DMS153 (cell line): ENCODE results near the gene TRIM65.
"Not testable (repeated sequence)": the region's sequence is repeated elsewhere in the genome, so short reads cannot be mapped to it uniquely, and the experiment has no call there.

Source experiments
- DNase-seq: peaks from one replicate; lab custom pipeline; 2025; lab: John Stamatoyannopoulos, UW

TRIM65 gene

DNA sequence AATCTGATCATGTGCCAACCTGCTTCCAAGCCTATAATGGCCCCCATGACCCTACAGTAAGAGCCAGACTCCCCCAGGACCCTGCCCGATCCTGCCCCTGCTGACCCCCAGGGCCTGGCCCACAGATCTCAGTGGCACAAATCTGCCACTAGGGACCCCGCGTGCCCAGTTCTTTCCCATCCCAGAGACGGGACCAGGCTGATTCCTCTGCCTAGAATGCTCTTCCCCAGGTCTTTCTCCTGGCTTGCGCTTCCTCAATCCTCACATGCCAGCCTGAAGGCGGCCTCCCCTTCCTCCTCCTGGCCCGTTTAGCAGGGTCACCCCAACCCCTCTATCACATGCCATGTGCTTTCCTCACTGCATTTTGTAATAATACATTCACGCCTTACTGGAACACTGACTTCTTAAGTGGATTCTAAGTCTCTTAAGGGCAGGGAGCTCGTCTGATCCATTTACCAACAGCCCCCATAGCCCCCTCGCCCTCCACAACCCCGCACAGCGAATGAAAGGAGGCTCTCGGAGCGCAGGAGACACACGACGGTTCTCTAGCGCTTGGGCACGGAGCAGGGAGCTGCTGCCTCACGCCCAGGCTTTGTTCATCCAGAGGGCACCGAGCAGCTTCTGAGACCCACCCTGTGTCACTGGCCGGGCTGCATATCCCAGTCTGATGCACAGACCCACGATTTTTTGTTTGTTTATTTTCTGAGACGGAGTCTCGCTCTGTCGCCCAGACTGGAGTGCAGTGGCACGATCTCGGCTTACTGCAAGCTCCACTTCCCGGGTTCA lies 1.2 kb downstream of the TRIM65 start:
- DNase-seq = no peak

DNA sequence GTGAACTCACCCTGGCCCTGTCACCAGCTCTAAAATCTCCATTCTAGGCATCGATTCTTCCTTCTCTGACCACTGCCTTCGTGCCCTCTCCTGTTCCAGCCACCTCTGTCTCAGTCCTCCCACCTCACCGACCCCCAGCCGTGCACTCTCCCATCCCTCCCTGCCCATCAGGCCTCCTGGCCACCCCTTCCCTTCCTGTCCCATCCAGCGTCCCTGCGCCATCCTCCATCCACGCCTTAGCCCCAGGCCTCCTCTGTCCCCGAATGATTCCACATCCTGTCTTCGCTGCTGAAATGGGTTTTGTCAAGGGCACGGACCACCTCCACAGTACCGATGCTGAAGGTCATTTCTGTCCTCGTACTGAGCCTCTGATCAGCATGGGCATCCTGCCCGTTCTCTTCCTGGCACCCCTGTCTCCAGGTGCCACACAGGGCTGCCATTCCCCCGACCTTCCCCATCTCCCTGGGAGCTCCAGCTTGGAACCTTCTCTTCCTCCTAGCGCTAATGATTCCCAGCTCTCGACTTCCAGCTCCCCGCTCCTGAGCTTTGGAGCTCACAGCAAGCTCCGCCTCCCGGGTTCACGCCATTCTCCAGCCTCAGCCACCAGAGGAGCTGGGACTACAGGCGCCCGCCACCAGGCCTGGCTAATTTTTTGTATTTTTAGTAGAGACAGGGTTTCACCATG lies 2.6 kb downstream of the TRIM65 start:
- DNase-seq = no peak

DNA sequence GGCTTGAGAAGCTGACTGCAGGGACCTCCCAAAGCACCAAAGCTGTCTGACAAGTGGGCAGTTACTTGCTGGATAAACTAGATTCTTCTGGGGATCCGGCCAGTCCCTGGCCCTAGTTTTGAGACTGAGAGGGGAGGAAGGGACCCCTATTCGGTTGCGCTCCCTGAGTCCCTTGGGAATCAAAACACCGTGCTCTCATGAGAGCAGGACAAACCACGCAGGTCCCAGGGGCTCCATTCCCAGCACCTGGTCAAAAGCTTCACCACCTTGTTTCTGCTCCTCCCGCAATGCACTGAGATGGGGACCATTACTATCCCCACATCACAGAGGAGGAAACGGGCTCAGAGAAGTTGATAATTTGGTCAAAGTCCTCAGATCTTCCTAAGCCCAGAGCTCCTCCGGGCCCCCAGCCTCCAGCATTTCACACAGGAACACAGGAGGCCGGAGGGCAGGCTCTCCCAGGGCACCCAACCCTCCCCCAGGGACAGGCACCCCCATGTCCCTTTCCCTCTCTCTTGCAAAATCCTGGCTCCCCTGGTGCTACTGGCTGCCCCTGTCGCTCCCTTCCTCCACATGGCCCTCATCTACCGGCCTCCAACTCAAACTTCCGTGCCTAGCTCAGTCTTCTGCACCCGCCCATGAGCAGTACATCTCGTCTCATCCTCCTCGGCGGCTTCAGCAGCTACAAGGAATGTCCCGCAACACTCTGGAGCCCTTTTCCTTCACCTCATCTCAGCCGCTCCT lies 3.3 kb downstream of the TRIM65 start:
- DNase-seq = no peak

DNA sequence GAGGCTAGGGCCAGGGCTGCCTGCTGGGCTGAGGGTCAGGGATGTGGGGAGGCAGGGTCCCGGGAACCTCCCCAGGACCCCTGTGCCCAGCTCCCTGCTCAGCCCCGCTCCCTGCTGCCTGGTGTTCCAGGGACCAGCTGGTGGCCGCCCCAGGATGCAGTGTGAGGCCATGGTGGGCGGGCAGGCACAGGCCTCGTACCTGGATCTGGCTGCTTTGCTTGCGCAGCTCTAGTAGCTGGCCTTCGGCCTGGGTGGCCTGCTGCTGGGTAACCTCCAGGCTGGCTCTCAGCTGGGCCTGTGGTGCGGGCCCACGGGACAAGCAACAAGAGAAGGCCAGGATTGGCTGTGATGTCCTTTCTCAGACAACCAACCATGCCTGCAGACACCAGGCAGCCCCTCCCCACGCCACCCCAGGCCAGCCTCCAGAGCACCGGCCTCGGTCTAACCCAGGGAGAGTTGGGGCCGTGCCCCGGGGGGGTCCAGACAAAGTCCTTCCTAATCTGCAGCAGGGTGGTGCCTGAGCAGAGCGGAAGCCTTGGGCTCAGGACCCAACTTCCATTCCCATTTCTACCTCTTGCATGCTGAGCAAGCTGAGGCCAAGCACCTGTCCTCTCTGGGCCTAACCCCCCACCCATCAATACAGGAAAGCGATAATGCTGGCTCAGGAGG lies 4.1 kb downstream of the TRIM65 start:
- DNase-seq = no peak

DNA sequence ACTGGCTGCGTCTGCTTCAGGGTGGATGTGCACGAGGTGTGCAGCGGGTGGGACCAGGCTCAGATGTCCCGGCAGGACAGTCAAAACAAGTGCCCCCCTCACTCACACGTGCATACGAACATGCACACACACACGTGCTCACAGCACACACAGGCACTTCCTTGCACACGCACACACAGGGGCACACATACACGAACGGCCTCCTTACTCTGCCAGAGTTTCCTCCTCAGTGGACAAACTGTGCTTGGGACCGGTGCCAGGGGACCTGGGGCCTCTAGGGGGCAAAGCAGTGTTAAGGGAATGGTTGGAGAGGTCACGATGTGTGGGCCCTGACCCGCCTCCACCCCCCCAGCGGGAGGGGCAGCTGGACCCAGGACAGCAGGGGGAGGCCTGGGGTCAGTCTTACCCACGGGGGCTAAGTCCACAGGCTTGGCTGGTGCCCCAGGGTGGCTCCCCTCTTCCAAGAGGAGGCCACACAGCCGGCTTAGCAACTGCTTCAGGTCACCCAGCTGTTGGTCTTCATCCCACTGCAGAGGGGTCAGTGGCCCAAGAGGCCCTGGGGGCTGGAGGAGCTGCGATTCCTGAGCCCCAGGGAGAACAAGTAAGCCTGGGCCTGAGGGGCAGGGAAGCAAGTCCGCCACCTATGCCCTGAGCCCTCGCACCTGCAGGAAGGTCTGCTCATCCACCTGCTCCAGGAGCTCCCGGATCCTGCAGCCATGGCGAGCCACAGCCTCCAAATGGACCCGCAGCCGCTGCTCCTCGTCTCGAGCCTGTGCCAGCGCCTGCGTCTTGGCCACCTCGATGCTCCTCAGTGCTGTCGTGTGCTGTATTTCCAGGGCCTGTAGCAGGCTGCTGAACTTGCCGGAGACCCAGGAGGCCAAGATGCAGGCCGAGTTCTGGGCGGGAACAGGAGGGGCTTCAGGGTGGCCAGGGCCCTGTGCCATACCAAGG lies 4.9 kb downstream of the TRIM65 start:
- DNase-seq = no peak

DNA sequence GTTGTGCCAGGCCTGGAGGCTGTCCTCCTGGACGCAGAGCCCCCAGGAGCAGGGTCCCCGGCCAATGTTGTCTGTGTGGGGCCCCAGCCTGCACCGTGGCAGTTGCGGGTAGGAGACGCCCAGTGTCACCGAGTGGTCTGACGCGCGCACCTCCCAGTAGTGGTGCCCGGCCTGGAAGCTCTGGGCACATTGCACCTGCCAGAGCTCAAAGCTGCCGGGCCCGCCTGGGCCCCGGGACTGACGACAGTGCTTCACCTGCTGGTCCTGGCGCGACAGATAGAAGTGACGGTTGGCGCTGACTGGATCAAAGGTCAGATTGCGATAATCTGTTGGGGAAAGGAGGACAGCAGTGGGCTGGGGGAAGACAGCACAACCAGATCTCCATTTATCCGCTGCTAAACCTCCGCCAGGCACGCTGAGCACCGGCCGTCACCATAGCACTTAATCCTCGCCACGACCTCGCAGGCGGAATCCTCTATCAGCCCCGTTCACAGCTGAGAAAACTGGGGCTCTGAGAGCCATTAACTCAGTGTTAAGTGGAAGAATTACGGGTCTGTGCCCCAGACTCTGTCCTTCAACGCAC lies 5.6 kb downstream of the TRIM65 start:
- no peak for DNase-seq

DNA sequence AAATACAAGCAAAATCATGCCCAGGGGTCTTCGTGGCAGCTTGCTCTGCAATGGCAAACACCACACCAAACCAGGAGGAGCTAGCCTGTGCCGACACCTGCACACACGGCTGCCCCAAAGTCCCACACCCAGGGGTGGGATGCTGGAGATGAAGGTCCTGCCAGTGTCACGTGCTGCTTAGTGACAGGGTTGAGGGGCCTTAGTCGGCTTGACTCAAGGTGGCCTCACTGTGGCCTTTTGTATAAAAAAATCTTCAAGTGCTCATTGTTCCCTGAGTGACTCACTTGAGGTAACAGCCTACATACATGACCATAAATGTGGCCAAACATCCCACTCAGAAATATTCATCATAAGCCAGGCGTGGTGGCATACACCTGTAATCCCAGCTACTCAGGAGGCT lies 7.3 kb downstream of the TRIM65 start:
- DNase-seq = no peak

DNA sequence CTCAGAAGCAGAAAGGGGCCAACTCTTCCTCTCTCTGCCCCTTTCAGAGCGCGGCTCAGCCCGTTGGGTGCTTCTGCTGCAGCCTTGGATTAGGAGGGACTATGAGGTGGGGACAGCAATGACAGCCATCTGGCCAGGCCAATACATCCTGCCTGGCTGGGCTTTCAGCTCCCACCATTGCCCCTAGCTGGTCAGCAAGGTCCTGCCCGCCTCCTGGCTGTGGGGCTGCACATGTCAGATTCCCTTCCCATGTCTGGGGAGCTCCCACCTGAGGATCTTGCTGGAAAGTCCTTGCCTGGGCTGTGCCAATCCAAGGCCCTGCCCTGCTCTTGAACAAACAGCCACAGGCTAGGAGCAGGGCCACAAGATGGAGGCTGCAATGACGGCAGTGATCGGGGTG lies 8.3 kb downstream of the TRIM65 start:
- no peak for DNase-seq

DNA sequence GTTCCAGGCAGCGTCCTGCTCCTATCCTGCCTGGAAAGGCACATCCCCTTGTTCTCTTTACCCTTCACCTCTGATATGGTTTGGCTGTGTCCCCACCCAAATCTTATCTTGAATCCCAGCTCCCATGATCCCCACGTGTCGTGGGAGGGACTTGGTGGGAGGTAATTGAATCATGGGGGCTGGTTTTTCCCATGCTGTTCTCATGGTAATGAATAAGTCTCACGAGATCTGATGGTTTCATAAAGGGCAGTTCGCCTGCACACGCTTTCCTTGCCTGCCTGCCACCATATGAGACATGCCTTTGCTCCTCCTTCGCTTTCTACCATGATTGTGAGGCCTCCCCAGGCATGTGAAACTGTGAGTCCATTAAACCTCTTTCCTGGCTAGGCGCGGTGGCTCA lies 10.9 kb downstream of the TRIM65 start:
- DNase-seq = not testable (repeated sequence)

DNA sequence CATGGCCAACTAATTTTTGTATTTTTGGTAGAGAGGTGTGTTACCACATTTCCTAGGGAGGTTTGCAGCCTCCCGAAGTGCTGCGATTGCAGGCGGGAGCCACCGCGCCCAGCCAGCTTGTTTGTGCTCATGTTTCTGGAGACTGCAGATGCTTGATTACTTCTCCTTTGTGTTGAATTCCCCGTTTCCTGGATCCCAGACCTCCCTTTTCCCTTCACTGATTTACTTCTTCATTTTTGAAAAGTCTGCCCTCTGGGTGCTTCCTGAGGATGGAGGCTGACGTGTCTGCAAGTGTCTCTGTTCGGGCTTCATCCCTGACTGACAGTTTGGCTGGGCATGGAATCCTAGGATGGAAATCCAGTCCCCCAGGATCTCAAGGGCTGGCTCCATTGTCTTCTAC lies 11.3 kb downstream of the TRIM65 start:
- no peak for DNase-seq

DNA sequence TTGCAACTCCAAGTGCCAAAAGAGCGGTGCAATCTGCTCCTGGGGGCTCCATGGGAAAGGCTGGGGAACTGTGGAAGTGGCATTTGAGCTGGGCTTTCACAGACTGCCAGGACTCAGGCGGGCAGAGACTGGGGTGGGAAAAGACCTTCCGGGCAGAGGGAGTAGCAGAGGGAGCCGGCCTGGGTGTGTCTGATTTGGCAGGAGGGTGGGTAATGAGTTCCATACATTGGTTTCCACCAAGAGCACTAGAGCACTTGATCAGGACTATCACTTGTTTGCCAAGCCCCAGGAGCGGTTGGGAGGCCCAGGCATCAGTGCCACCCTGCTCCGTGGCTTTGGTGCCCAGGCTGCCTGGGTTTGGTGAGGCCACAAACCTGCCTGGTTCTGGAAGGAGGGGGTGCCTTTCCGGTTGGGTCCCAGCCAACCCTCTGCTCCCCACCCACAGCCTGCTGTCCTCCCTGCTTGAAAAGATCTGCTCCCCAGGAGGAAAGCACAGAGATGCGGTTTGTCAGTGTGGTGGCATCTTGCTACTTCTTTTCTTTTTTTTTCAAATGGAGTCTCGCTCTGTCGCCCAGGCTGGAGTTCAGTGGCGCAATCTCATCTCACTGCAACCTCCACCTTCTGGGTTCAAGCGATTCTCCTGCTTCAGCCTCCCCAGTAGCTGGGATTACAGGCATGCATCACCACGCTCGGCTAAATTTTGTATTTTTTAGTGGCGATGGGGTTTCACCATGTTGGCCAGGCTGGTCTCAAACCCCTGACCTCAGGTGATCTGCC lies 14.9 kb downstream of the TRIM65 start:
- DNase-seq = no peak

DNA sequence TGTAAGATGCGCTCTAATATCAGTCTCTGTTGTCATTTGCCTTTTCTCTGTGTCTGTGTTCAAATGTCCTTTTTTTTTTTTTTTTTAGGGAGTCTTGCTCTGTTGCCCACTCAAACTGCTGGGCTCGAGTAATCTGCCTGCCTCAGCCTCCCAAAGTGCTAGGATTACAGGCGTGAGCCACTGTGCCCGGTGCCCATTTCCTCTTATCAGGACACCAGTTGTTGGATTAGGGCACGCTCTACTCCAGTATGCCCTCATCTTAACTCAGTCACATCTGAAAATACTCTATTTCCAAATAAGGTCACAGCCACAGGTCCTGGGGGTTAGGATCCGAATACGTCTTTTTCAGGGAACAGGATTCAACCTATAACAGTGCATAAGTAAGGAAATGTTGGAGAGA lies 16.5 kb downstream of the TRIM65 start:
- no peak for DNase-seq

DNA sequence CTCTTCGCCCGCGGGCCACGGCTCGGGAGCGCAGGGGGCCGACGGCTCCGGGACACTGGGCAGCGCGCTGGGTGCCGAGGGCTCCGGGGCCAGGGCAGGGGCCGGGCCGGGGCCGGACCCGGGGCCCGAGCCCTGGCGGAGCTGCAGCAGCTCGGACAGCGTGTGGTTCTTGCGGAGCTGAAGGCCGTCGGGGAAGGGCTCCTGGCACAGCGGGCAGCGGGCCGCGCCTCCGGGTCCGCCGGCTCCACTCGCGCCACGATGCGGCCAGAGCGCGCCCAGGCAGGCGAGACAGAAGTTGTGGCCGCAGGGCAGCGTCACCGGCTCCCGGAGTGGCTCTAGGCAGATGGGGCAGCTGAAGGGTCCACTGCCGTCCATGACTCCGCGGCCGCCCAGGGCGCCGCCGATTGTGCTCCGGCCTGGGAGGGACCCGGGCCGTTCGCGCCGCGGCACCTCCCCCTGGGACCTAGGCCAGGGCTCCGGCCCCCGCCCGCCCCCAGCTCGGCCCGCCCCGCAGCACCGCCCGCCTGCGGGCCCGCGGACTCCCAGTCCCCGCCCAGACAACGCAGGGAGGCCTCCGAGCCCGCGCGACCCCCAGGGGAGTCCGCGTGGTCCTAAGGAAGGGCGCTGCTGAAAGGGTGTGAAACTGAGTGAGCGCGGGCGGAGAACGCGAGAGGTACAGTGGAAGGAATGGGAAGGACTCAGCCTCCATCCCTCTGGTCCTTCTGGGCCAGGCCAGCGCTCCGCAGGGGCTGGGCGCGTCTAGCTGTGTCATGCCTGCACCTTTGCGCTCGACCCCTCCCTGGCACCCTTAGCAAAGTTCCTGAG lies 18.4 kb downstream of the TRIM65 start, which contains the start of gene TRIM47:
TRIM47 (minus strand) TSS at position 408 of the 825 bp plus-strand sequence; CDS start at position 375, 33 bp downstream.
- no peak for DNase-seq

DNA sequence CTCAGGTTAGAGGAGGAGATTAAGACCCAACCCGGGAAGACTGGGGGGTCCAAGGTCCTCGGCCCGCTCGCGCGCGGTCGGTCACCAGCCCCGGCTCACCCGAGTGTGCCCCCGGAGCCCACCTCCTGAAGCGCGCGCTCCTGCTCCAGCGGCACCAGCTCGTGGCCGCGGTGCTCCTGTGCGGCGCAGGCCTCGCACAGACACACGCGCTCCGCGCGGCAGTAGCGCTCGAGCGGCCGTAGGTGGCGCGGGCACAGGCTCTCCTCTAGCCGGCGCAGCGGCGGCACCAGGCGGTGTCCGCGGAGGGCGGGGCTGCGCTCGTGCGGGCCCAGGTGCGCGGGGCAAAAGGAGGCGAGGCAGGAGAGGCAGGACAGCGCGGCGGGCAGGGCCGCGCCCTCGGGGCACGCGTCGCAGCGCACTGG lies 19.0 kb downstream of the TRIM65 start:
- DNase-seq = peak; percentile 27

DNA sequence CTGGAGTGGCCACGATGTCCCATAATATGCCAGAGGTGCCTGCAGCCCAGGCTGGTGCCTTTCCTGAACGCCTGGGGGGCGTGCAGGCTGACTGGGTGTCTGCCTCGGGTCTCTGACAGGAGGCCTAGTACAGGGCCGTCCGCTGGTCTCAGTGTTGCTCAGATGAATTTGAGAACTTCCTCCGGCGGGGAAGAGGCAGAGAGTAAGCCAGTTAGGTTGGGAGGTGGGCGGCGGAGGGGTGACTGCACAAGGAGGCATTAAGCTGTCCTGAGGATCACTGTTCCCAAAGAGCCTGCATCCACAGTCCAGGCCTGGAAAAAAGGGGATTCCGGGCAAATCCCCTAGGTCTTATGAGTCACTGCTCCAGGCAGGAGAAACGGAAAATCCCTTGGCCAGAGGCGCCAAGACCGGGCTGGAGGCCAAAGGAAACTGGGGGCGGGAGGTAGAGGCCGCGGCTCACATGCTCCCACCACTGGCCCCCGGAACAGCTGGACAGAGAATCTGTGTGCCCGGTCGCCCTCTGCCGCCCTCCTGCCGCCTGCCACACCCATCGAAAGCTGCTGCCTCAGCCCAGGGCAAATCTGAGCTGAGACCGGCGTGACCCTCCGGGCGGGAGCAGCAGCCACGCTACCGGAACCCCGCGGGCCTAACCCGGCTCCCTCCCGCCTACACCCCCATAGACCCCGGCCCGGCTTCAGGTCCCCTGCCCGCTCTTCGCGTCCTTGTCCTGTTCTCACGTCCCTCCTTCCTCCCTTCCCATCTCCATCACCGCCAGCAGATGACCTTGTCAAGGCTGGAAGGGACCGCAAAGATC lies 19.6 kb downstream of the TRIM65 start:
- no peak for DNase-seq

DNA sequence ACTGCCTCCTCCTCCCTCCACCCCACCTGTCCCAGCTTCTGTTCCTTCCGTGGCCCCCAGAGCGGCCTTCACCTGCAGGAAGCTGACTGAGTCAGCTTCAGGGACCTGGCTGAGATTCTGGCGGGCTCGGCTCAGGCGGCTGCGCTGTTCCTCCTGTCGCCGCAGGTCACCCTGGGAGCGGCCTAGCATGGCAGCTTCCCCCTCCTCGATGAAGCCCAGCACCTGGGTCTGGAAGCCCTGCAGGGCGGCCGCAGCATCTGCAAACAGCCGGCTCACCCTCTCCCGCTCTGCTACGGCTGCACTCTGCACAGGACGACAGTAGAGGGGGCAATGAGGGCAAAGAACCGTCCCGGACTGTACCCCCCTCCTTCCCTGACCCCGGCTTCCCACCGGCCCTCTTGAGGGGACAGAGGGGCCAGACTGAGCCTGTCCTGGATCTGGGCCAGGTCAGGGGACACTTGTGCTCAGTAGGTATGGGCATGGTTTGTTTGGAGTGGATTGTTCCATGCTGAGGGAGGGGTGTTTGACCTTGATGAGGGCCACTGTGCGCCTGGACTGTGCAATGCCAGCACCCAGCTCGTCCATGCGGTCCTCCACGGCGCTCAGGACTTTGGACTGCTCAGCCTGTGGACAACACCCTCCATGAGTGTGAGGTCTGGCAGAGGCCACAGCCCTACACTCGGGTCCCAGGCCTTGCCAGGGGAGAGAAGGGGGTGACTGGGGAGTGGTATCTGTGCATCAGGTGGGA lies 20.4 kb downstream of the TRIM65 start:
- peak; percentile 92 for DNase-seq

DNA sequence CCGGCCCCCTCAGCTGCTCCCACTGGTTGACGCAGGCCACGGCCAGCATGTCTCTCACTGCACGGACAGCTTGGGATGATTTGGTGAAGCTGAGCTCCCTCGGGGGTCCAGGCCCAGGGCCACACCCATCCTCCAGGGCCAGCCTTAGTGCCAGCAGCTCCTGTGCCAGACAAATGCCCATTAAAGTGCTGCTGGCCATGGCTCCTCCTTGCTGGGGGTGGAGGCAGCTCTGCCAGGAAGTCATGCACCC lies 20.9 kb downstream of the TRIM65 start:
- DNase-seq = no peak
